Nephron progenitor cell (in vitro differentiated cells): ENCODE results near the gene ARPIN.

ENCODE experiments used
- DNase-seq: peaks from one replicate; pipeline ENCODE4 v3.0.0; 2021
- H3K27ac Mint-ChIP-seq: 2 replicates; pipeline ENCODE4 v1.8.0; 2021; ENCODE audit warnings: mild to moderate bottlenecking, moderate library complexity, mixed read lengths
- H3K27me3 Mint-ChIP-seq: 2 replicates; pipeline ENCODE4 v1.8.0; 2021; ENCODE audit warnings: mild to moderate bottlenecking, low read depth, mixed read lengths; ENCODE audit not compliant: poor library complexity
- H3K36me3 Mint-ChIP-seq: 2 replicates; pipeline ENCODE4 v1.8.0; 2021; ENCODE audit warnings: low read depth, mixed read lengths
- H3K4me1 Mint-ChIP-seq: 2 replicates; pipeline ENCODE4 v1.8.0; 2021; ENCODE audit warnings: mixed read lengths
- H3K4me3 Mint-ChIP-seq: 2 replicates; pipeline ENCODE4 v1.8.0; 2021; ENCODE audit warnings: mild to moderate bottlenecking, moderate library complexity, mixed read lengths
- H3K9me3 Mint-ChIP-seq: 2 replicates; pipeline ENCODE4 v1.8.0; 2021; ENCODE audit warnings: mild to moderate bottlenecking, moderate library complexity, mixed read lengths
- TF ChIP-seq, protein P1 (sequence below): fragments of 200-600 bp; sonication (generic); IDR thresholded peaks from 2 replicates; pipeline ENCODE4 v1.5.0; 2021; ENCODE audit warnings: antibody characterized with exemption

ARPIN gene

DNA sequence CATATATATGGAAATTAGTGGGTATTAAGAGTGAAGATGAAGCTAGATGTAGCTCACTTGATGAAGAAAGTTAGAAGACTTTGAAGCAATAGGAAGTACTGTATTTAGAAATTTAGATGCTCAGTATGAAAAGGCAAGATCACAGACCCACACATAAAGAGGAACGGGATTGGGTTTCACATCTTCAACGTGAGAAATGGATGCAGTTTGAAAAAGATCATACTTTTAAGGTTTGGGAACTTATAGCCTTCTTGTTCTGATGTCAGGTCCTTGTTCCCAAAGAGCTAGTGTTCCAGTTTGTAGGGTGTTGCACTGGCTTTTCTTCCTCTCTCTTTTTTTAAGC lies 35.7 kb downstream of the ARPIN start:
- Mint-ChIP-seq H3K4me3 (no peak overlapping the region), H3K27ac (no peak overlapping the region), H3K36me3 (peaks cover 49% of the 10 kb centered on the region), H3K27me3 (peaks cover 8% of the 10 kb centered on the region), H3K9me3 (no peaks in the 10 kb centered on the region), H3K4me1 (no peaks in the 10 kb centered on the region)
- TF ChIP-seq, protein P1, sequence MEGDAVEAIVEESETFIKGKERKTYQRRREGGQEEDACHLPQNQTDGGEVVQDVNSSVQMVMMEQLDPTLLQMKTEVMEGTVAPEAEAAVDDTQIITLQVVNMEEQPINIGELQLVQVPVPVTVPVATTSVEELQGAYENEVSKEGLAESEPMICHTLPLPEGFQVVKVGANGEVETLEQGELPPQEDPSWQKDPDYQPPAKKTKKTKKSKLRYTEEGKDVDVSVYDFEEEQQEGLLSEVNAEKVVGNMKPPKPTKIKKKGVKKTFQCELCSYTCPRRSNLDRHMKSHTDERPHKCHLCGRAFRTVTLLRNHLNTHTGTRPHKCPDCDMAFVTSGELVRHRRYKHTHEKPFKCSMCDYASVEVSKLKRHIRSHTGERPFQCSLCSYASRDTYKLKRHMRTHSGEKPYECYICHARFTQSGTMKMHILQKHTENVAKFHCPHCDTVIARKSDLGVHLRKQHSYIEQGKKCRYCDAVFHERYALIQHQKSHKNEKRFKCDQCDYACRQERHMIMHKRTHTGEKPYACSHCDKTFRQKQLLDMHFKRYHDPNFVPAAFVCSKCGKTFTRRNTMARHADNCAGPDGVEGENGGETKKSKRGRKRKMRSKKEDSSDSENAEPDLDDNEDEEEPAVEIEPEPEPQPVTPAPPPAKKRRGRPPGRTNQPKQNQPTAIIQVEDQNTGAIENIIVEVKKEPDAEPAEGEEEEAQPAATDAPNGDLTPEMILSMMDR, result no peak
- DNase-seq, result no peak

DNA sequence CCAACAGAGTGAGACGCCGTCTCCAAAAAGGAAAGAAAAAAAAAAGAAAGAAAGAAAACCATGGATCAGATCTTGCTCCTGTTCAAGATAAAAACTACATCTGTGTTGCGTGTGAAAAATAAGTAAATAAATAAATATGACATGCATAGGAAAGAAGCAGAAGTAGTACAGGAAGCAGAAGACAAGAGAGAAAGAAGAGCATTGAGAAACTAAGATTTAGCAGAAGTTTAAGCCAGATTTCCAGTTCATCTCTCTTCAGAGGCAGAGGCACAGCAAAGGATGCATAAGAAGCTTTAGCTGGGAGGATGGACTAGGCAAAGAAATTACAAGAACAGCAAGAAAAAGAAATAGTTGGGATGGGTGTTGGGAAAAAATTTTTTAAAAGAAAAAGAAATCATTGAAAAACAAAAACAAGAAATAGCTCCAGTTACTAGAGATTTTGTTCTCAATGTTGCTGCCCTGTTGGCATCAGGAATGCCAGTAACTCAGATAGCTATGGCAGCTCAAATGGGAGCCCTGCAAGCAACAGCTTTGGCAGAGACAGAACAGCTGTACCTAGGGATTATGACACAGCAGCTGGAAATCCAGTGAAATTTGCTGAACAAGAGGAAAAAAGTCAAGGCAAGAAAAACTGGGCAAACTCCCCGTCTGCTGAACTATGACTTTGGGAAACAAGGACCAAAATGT lies 36.2 kb downstream of the ARPIN start:
- Mint-ChIP-seq H3K27ac (peak overlapping the region; percentile 66), H3K4me1 (no peaks in the 10 kb centered on the region), H3K36me3 (peaks cover 53% of the 10 kb centered on the region), H3K27me3 (peaks cover 8% of the 10 kb centered on the region), H3K4me3 (no peak overlapping the region), H3K9me3 (no peaks in the 10 kb centered on the region)
- TF ChIP-seq, protein P1, result no peak
- no peak for DNase-seq

DNA sequence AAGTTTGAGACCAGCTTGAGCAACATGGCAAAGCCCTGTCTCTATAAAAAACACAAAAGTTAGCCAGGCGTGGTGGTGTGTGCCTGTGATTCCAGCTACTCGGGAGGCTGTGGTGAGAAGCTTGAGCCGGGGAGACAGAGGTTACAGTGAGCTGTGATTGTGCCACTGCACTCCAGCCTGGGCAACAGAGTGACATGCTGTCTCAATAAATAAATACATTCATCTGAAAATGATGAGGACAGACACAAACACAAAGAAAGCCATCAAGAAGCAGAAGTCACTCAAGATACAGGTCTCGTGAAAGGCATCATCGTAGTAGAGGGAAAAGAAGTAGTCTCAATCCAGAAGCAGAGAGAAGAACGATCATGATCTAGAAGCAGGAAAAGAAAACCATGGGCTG lies 37.0 kb downstream of the ARPIN start:
- H3K36me3 Mint-ChIP-seq, result peaks cover 53% of the 10 kb centered on the region
- H3K4me1 Mint-ChIP-seq, result no peaks in the 10 kb centered on the region
- no peak overlapping the region for H3K4me3 Mint-ChIP-seq
- H3K9me3 Mint-ChIP-seq, result no peaks in the 10 kb centered on the region
- TF ChIP-seq, protein P1, result no peak
- peaks cover 8% of the 10 kb centered on the region for H3K27me3 Mint-ChIP-seq
- no peak overlapping the region for H3K27ac Mint-ChIP-seq
- no peak for DNase-seq

DNA sequence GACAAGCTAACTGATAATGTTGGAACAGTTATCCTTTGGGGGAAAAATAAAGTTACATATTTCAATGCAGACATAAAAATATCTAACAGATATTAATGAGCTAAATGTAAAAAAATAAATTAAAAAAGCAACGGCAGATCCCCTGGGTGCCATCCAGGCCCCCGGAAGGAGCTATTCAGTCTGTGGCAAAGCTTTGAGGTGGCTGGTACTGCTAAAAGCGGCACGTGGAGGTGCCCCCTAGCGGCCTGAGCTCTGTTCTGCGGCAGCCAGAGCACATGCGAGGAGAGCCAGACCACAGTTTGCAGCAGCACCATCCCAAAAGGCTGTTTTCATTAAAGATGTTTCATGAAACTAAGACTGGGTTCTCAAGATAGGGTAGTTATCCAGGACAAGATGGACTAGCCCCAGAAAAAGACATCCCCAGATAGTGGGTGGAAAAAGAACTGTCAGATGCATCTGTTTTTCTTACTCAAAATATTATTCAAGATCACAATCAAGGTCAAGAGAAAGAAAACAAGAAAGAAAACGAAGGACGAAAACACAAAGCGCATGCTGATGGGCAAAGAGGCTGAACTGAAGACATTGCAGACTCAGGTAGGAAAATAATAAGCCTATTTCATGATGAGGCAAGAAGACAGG lies 37.7 kb downstream of the ARPIN start:
- DNase-seq, result peak; percentile 83
- Mint-ChIP-seq H3K27ac (no peak overlapping the region), H3K4me1 (no peaks in the 10 kb centered on the region), H3K9me3 (peaks cover 4% of the 10 kb centered on the region), H3K36me3 (peaks cover 58% of the 10 kb centered on the region), H3K27me3 (peaks cover 8% of the 10 kb centered on the region), H3K4me3 (no peak overlapping the region)
- TF ChIP-seq, protein P1, result peak; percentile 95

DNA sequence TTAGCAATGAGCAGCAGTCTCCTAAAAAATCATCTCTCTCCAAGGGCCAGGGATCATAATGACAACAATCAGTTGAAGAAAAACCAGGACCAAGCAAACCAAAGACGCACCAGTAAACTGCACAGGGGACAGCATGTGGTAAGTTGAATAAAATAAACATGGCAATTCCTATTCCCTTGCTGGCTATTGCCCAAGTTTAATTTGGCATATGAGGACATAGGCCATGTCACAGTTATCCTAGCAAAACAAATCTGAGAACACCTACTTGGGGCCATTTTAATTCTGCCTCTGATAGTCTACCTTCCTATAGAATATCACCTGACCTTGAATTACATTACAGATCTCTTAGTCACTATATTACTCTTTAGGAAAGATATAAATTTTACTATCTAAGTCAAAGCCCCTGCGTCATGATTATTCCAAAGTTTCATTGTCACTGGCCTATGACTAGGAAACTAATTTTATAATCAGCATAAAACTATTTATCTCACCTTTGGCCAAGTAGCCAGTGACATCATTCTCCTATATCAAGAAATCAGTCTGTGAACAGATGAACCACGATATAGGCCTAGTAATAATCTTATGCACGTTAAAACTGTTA lies 42.0 kb downstream of the ARPIN start:
- Mint-ChIP-seq H3K36me3 (peaks cover 57% of the 10 kb centered on the region), H3K27ac (no peak overlapping the region), H3K9me3 (peaks cover 21% of the 10 kb centered on the region), H3K27me3 (peaks cover 6% of the 10 kb centered on the region), H3K4me1 (no peaks in the 10 kb centered on the region), H3K4me3 (no peak overlapping the region)
- DNase-seq, result no peak
- TF ChIP-seq, protein P1, result no peak
